ENCODE measurements around the gene NOTCH2.

Gene NOTCH2

DNA sequence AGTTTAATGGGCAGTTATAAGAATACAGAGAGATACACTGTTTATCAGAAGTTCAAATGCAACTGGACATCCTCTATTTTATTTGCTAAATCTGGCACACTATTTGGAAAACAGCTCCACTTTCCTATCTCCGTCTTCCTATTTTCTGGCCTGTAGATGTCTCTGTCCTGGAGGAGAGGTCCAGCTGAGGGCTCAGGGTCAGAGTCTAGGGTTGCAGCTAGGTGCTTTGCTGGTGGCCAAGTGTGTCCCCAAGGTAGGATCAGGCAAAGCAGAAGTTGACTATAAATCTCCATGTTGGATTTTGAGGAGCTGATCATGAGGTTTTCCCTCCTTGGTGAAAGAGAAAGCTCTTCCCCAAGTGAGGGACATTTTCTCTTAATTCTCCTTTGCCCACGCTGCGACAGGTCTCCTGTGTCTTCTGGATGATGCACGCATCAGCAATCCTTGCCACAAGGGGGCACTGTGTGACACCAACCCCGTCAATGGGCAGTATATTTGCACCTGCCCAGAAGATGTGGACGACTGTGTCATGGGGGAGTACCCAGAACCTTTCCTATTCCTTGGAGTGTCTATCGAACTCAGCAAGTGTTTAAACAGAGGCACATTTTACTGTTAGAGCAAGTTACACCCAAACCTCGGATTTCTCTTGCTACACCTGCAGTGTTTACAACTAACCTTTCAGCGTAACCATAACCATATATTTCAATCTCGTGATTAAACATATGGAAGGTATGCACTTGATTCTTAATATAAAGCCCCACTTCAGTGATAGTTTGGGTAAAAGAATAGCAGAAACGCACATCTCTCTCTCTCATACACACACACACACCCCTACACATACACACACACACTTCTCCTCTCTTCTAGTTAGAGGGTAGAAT is 183.3 kb downstream of the NOTCH2 start:
- TF ChIP-seq, protein P1, sequence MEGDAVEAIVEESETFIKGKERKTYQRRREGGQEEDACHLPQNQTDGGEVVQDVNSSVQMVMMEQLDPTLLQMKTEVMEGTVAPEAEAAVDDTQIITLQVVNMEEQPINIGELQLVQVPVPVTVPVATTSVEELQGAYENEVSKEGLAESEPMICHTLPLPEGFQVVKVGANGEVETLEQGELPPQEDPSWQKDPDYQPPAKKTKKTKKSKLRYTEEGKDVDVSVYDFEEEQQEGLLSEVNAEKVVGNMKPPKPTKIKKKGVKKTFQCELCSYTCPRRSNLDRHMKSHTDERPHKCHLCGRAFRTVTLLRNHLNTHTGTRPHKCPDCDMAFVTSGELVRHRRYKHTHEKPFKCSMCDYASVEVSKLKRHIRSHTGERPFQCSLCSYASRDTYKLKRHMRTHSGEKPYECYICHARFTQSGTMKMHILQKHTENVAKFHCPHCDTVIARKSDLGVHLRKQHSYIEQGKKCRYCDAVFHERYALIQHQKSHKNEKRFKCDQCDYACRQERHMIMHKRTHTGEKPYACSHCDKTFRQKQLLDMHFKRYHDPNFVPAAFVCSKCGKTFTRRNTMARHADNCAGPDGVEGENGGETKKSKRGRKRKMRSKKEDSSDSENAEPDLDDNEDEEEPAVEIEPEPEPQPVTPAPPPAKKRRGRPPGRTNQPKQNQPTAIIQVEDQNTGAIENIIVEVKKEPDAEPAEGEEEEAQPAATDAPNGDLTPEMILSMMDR (IDR thresholded peaks at IDR 0.05; ENCODE audit: borderline replicate concordance, insufficient read depth, low read depth, low read length): peak; percentile 74; the same call in 1 of the 2 replicates
- no peak overlapping the region for H3K4me3 ChIP-seq (ENCODE audit: low read depth, low read length)

GRCh38 chr1:119884711-119885110 is 184.8 kb downstream of the NOTCH2 start:
- H3K4me3 ChIP-seq (ENCODE audit: low read depth, low read length): no peak overlapping the region
- TF ChIP-seq, protein P1 (IDR thresholded peaks at IDR 0.05; ENCODE audit: borderline replicate concordance, insufficient read depth, low read depth, low read length): no peak

- TF ChIP-seq, protein P1 (IDR thresholded peaks at IDR 0.05; ENCODE audit: borderline replicate concordance, insufficient read depth, low read depth, low read length): no peak
- no peak overlapping the region for H3K4me3 ChIP-seq (ENCODE audit: low read depth, low read length)
Observed at GRCh38 chr1:119883826-119884225, 185.6 kb downstream of the NOTCH2 start.

GRCh38 chr1:119882132-119883049 is 187.1 kb downstream of the NOTCH2 start:
- H3K4me3 ChIP-seq (ENCODE audit: low read depth, low read length): no peak overlapping the region
- TF ChIP-seq, protein P1 (IDR thresholded peaks at IDR 0.05; ENCODE audit: borderline replicate concordance, insufficient read depth, low read depth, low read length): no peak

DNA sequence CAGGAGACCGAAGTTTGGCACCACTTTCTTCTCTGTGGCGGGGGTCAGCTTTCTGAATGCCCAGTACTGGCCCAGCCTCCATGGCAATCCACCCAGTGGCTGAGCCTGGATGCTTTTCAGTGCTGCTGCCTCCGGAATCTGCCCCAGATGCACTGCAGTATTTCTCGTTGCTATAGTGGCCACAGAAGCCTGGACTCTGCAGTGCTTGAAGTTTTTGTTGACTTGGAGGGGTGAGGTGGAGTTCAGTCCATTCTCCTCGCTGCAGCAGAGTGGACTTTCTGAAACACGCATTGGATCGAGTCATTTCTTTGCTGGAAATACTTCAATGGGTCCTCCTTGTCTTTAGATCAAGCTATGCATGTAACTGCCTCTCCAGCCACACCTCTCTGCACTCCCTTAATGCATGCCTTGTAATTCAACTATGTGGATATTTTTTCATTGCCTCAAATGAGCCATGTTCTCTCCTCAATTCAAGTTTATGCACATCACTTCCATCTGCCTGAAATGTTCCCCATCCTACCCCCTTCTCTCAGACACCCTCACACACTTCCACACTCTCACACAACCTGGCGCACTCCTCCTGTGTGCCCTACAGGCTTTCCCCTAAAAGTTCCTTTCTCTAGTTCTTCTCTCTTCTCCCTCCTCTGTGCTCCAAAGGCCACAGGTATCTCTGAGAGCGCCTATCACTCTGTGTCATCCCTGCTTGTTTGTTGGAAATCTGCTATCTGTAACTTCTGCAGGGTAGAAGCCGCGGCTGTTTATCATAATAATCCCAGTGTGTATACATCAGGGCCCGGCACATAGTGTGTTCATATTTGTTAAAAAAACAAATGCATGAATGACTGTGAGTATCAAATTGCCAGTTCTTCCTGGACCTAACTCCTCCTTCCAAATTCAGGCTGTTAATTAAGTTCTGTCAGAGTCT is 189.7 kb downstream of the NOTCH2 start:
- TF ChIP-seq, protein P1 (IDR thresholded peaks at IDR 0.05; ENCODE audit: borderline replicate concordance, insufficient read depth, low read depth, low read length): no peak
- H3K4me3 ChIP-seq (ENCODE audit: low read depth, low read length): no peak overlapping the region

DNA sequence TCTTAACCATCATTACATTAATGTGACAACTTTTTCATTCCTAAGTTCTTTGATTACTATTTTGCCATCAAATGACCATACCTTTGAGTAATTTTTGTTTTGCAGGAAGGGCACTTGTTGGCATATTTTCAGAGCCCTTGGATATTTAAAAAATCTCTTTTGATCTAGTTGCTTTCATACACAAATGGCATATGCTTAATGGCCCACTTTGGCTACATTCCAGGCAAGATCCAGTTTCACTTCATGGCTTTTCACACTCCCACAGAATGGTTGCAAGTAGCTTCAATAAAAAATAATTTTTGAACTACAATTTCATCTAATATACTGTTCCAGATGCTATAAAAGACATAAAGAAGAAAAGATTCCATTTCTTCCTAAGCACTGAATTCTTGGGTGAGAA is 191.3 kb downstream of the NOTCH2 start:
- TF ChIP-seq, protein P1 (IDR thresholded peaks at IDR 0.05; ENCODE audit: borderline replicate concordance, insufficient read depth, low read depth, low read length): no peak
- no peak overlapping the region for H3K4me3 ChIP-seq (ENCODE audit: low read depth, low read length)

All from GM12875 (cell line).